ENCODE data around the gene SRA1. TPM values are rescaled to one million over a fixed set of nuclear protein-coding genes. Genes with fewer than 3 reads are reported as not detected.

Gene SRA1
- total and polyA plus RNA-seq, 2 of the 8 experiments (the other 6 are each of a cell fraction or from before 2014, with no cell fraction given): 27.4 to 39.4 TPM

GRCh38 chr5:140502834-140503233, 54.4 kb downstream of the SRA1 start:
- no peak overlapping the region for H2BK20ac ChIP-seq (ENCODE audit: low read length)
- no peak overlapping the region for H3K18ac ChIP-seq (ENCODE audit: extremely low read depth, low read length)
- no peak overlapping the region for H2AK5ac ChIP-seq (ENCODE audit: low read depth, low read length)
- no peaks in the 10 kb centered on the region for H3K9me3 ChIP-seq (ENCODE audit: insufficient read depth in 2 of 2, low read depth in 1 of 2, low read length in 1 of 2)
- H3K23ac ChIP-seq (ENCODE audit: insufficient read length): no peak overlapping the region
- no peak overlapping the region for H2BK15ac ChIP-seq (ENCODE audit: low read length)
- H3K4me3 ChIP-seq (ENCODE audit: extremely low read depth in 1 of 4, insufficient read depth in 2 of 4, low read depth in 3 of 4, low read length in 4 of 4): no peak overlapping the region
- no peaks in the 10 kb centered on the region for H3K27me3 ChIP-seq (replicated peaks in 1 of 4; ENCODE audit: control insufficient read depth in 3 of 4, extremely low read depth in 1 of 4, insufficient read depth in 3 of 4, low read length in 3 of 4)
- ChIA-PET POLR2A (ENCODE audit: partially characterized antibody) (no interaction called here), CTCF (ENCODE audit: partially characterized antibody) (interaction anchor here (0.7 kb wide), 1 partner anchor 117 kb away, joined by 3 read pairs; no protein-coding TSS in a partner anchor)
- no peaks in the 10 kb centered on the region for H3K79me1 ChIP-seq (ENCODE audit: low read depth, low read length)
- no peak overlapping the region for H3K4ac ChIP-seq (replicated peaks; ENCODE audit: insufficient read length, low read depth, low read length)
- no peak overlapping the region for H3K4me2 ChIP-seq (ENCODE audit: insufficient read depth in 1 of 2, low read depth in 2 of 2, low read length in 2 of 2)
- no peaks in the 10 kb centered on the region for H3K79me2 ChIP-seq (ENCODE audit: control insufficient read depth in 1 of 2, insufficient read depth in 2 of 2, low read length in 2 of 2)
- no peak overlapping the region for H2BK5ac ChIP-seq (ENCODE audit: low read depth, low read length)
- DNase-seq (ENCODE audit: low read depth in 1 of 2, low spot score in 2 of 2) (no peak), FAIRE-seq (no peak)
- no peak overlapping the region for H2BK12ac ChIP-seq (ENCODE audit: low read depth, low read length)
- peaks cover 5 to 36% (median 26%) of the 10 kb centered on the region in 4 experiments for H3K36me3 ChIP-seq (ENCODE audit: control insufficient read depth in 2 of 4, insufficient read depth in 4 of 4, low read length in 3 of 4)
- no peak overlapping the region for H3K27ac ChIP-seq (ENCODE audit: low read depth, low read length)
- H3K14ac ChIP-seq (ENCODE audit: insufficient read length): no peak overlapping the region
- H3K9ac ChIP-seq (replicated peaks in 1 of 4; ENCODE audit: extremely low read depth in 1 of 4, low read depth in 3 of 4, low read length in 3 of 4): no peak overlapping the region
- H2AFZ ChIP-seq (ENCODE audit: low read length): no peak overlapping the region
- no peak overlapping the region for H3K56ac ChIP-seq (replicated peaks; ENCODE audit: insufficient read length, low read depth, low read length)
- no peak overlapping the region for H2BK120ac ChIP-seq (replicated peaks; ENCODE audit: low read depth, low read length)
- H4K20me1 ChIP-seq (replicated peaks in 1 of 2; ENCODE audit: control insufficient read depth in 1 of 2, insufficient read depth in 2 of 2, low read length in 2 of 2): no peaks in the 10 kb centered on the region
- H4K91ac ChIP-seq (replicated peaks; ENCODE audit: insufficient read length, low read length): no peak overlapping the region
- no peak overlapping the region for H4K5ac ChIP-seq (ENCODE audit: insufficient read length, low read depth, low read length)
- no peaks in the 10 kb centered on the region for H3K4me1 ChIP-seq (replicated peaks in 1 of 4; ENCODE audit: control insufficient read depth in 3 of 4, insufficient read depth in 4 of 4, low read length in 3 of 4)
- 96% methylated on average over 2 of the region's 2 CpGs; no CpG with 5 or more reads in 1 of the 2 experiments for WGBS, 2 experiments (ENCODE audit: extremely low coverage in 1 of 2, insufficient coverage in 1 of 2, insufficient read length in 1 of 2, insufficient replicate concordance in 2 of 2, low coverage in 1 of 2, low lambda C conversion rate in 2 of 2, missing lambda C conversion rate in 1 of 2)
- no peak overlapping the region for H4K8ac ChIP-seq (ENCODE audit: extremely low read depth, insufficient read depth, low read length)
- no peaks in the 10 kb centered on the region for H3K23me2 ChIP-seq (ENCODE audit: low read depth, low read length)
- no peak for TF ChIP-seq RXRA (IDR thresholded peaks at IDR 0.05; ENCODE audit: insufficient read depth, low read depth, low read length)
- no peak for TF ChIP-seq POLR2A (IDR thresholded peaks at IDR 0.05; ENCODE audit: control extremely low read depth in 1 of 2, low read depth in 2 of 2, low read length in 2 of 2)
- TF ChIP-seq CREB1 (IDR thresholded peaks at IDR 0.05): no peak
- TF ChIP-seq CTBP2 (IDR thresholded peaks at IDR 0.05; ENCODE audit: borderline replicate concordance, insufficient read depth, insufficient read length, low read length): no peak
- no peak for TF ChIP-seq FOSL1 (IDR thresholded peaks at IDR 0.05; ENCODE audit: insufficient read depth, low read depth, low read length)
- TF ChIP-seq SRF (IDR thresholded peaks at IDR 0.05; ENCODE audit: low read depth, low read length): no peak
- TF ChIP-seq MAFK (IDR thresholded peaks at IDR 0.05; ENCODE audit: low read depth, low read length): no peak
- no peak for TF ChIP-seq SP4 (IDR thresholded peaks at IDR 0.05; ENCODE audit: low read length)
- no peak for TF ChIP-seq CHD1 (IDR thresholded peaks at IDR 0.05; ENCODE audit: low read depth, low read length)
- TF ChIP-seq ATF3 (IDR thresholded peaks at IDR 0.05; ENCODE audit: insufficient read depth, low read depth, low read length): no peak
- no peak for TF ChIP-seq SP1 (IDR thresholded peaks at IDR 0.05; ENCODE audit: low read depth, low read length)
- no peak for TF ChIP-seq YY1 (IDR thresholded peaks at IDR 0.05; ENCODE audit: low read depth, low read length)
- no peak for TF ChIP-seq CBX8 (IDR thresholded peaks at IDR 0.05; ENCODE audit: borderline replicate concordance, low read depth, low read length)
- TF ChIP-seq TEAD4 (IDR thresholded peaks at IDR 0.05; ENCODE audit: low read depth, low read length): no peak
- no peak for TF ChIP-seq TCF12 (IDR thresholded peaks at IDR 0.05; ENCODE audit: low read depth, low read length)

All from H1 (cell line).